Measurements from ENCODE around the gene USF3.

USF3 gene

GRCh38 chr3:113664523-113665094 lies 31.8 kb downstream of the USF3 start:
- H3K4me1 ChIP-seq (ENCODE audit: control insufficient read depth, insufficient read depth, low read length): peaks cover 9% of the 10 kb centered on the region
- no peak overlapping the region for H3K9ac ChIP-seq (ENCODE audit: low read depth, low read length)
- no peaks in the 10 kb centered on the region for H3K27me3 ChIP-seq (ENCODE audit: control insufficient read depth, insufficient read depth, low read length)
- H3K9me3 ChIP-seq (ENCODE audit: control insufficient read depth, insufficient read depth, low read length): no peaks in the 10 kb centered on the region
- H3K36me3 ChIP-seq (ENCODE audit: control insufficient read depth, insufficient read depth, low read length): peaks cover 16% of the 10 kb centered on the region
- H3K27ac ChIP-seq (ENCODE audit: low read depth, low read length): no peak overlapping the region
- no peak overlapping the region for H3K4me3 ChIP-seq (ENCODE audit: low read depth, low read length)

GRCh38 chr3:113663761-113664160 lies 32.7 kb downstream of the USF3 start:
- no peak overlapping the region for H3K9ac ChIP-seq (ENCODE audit: low read depth, low read length)
- peaks cover 9% of the 10 kb centered on the region for H3K4me1 ChIP-seq (ENCODE audit: control insufficient read depth, insufficient read depth, low read length)

DNA sequence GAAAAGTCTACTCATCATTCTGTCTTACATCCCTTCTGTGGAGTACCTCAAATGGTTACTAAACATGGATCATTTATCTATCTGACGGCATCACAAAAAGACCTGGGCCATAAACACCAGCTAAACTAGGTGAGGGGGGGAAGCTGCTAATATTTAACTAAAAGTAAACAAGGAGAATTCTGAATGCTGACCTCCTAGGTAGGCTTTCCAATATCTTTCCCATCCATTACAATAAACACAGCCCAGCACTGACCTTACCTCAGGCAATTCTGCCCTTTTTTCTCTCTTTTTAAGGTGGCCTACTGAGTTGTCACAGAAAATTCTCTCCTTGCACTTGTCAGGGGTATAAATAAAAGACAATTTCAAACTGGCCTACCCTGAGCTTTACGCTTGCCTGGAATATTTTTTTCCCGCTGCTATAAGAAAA lies 33.1 kb downstream of the USF3 start:
- no peak overlapping the region for H3K9ac ChIP-seq (ENCODE audit: low read depth, low read length)

More at GRCh38 chr3:113663761-113664160, 32.7 kb downstream of the USF3 start:
- no peaks in the 10 kb centered on the region for H3K27me3 ChIP-seq (ENCODE audit: control insufficient read depth, insufficient read depth, low read length)
- H3K9me3 ChIP-seq (ENCODE audit: control insufficient read depth, insufficient read depth, low read length): no peaks in the 10 kb centered on the region
- no peak overlapping the region for H3K4me3 ChIP-seq (ENCODE audit: low read depth, low read length)
- peaks cover 24% of the 10 kb centered on the region for H3K36me3 ChIP-seq (ENCODE audit: control insufficient read depth, insufficient read depth, low read length)
- peak overlapping the region; percentile 17 for H3K27ac ChIP-seq (ENCODE audit: low read depth, low read length)

DNA sequence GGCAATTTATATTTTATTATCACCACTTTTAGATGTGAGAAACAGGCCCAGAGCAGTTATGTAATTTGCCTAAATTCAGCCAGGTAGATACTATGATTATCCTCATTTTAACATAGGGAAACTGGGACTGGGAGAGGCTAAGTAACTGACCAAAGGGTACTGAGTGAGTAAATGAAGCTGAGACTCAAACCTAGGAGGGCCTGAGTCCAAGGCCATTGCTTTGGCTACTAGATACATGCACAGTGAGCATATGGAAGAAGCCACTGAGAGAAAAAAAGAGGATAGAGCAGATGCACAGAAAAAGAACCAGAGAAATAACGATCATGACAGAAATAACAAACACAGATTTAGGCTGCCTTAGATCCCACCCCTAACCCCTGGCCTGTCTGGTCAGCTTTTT lies 33.6 kb downstream of the USF3 start:
- Histone ChIP-seq H3K27ac (ENCODE audit: low read depth, low read length) (no peak overlapping the region), H3K36me3 (ENCODE audit: control insufficient read depth, insufficient read depth, low read length) (peaks cover 24% of the 10 kb centered on the region), H3K4me1 (ENCODE audit: control insufficient read depth, insufficient read depth, low read length) (peaks cover under 1% of the 10 kb centered on the region), H3K9me3 (ENCODE audit: control insufficient read depth, insufficient read depth, low read length) (no peaks in the 10 kb centered on the region), H3K4me3 (ENCODE audit: low read depth, low read length) (no peak overlapping the region), H3K9ac (ENCODE audit: low read depth, low read length) (no peak overlapping the region), H3K27me3 (ENCODE audit: control insufficient read depth, insufficient read depth, low read length) (no peaks in the 10 kb centered on the region)

More for the DNA sequence above, 33.1 kb downstream of the USF3 start:
- Histone ChIP-seq H3K27me3 (ENCODE audit: control insufficient read depth, insufficient read depth, low read length) (no peaks in the 10 kb centered on the region), H3K9me3 (ENCODE audit: control insufficient read depth, insufficient read depth, low read length) (no peaks in the 10 kb centered on the region), H3K4me3 (ENCODE audit: low read depth, low read length) (no peak overlapping the region), H3K36me3 (ENCODE audit: control insufficient read depth, insufficient read depth, low read length) (peaks cover 24% of the 10 kb centered on the region), H3K27ac (ENCODE audit: low read depth, low read length) (peak overlapping the region; percentile 17), H3K4me1 (ENCODE audit: control insufficient read depth, insufficient read depth, low read length) (peaks cover 6% of the 10 kb centered on the region)

DNA sequence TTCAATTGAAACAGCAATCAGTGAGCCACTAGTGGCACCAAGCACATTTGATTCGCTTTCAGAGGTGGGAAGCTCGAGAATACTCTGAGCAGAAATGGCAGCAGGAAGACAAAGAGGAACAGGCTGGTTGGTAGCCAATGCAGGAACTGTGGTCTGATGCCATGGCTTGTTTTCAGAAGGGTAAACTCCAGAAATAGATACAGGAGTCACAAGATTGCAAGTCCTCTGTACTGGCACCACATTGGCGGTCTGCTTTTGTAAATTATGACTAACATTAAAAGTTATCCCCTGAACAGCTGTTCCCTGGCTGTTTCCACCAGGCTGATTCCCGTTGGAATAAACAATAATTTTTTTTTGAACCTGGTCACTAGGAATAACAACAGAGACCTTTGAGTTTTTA lies 35.5 kb downstream of the USF3 start:
- Histone ChIP-seq H3K36me3 (ENCODE audit: control insufficient read depth, insufficient read depth, low read length) (peaks cover 30% of the 10 kb centered on the region), H3K27ac (ENCODE audit: low read depth, low read length) (no peak overlapping the region), H3K4me3 (ENCODE audit: low read depth, low read length) (no peak overlapping the region), H3K9me3 (ENCODE audit: control insufficient read depth, insufficient read depth, low read length) (no peaks in the 10 kb centered on the region), H3K27me3 (ENCODE audit: control insufficient read depth, insufficient read depth, low read length) (no peaks in the 10 kb centered on the region), H3K9ac (ENCODE audit: low read depth, low read length) (no peak overlapping the region), H3K4me1 (ENCODE audit: control insufficient read depth, insufficient read depth, low read length) (no peaks in the 10 kb centered on the region; the same call in 1 of the 2 replicates)

- H3K9ac ChIP-seq (ENCODE audit: low read depth, low read length): no peak overlapping the region
- no peak overlapping the region for H3K4me3 ChIP-seq (ENCODE audit: low read depth, low read length)
- no peaks in the 10 kb centered on the region for H3K27me3 ChIP-seq (ENCODE audit: control insufficient read depth, insufficient read depth, low read length)
- no peaks in the 10 kb centered on the region for H3K9me3 ChIP-seq (ENCODE audit: control insufficient read depth, insufficient read depth, low read length)
- H3K36me3 ChIP-seq (ENCODE audit: control insufficient read depth, insufficient read depth, low read length): peaks cover 30% of the 10 kb centered on the region
- no peak overlapping the region for H3K27ac ChIP-seq (ENCODE audit: low read depth, low read length)
- no peaks in the 10 kb centered on the region; the same call in 1 of the 2 replicates for H3K4me1 ChIP-seq (ENCODE audit: control insufficient read depth, insufficient read depth, low read length)
These were observed 36.0 kb downstream of the USF3 start for GRCh38 chr3:113660458-113660857.

DNA sequence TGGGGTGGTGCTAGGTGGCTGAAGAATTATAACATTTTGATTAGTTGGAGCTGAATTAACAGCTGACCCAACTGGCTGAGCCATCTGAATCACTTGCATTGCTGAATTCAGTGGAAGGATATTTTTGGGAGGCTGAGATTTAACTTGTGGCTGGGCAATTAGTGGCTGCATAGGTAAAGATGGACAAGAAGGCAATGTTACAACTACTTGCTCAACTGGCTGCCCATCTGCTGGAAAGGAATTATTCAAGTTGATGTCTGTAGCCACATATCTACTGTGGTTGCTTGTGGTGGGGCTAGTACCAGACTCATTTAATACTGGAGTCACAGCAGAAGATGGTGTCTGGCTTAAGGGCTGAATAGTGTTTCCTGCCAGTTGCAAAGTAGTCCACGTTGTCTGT lies 36.4 kb downstream of the USF3 start:
- Histone ChIP-seq H3K9me3 (ENCODE audit: control insufficient read depth, insufficient read depth, low read length) (no peaks in the 10 kb centered on the region), H3K4me3 (ENCODE audit: low read depth, low read length) (no peak overlapping the region), H3K4me1 (ENCODE audit: control insufficient read depth, insufficient read depth, low read length) (no peaks in the 10 kb centered on the region; the same call in 1 of the 2 replicates), H3K27ac (ENCODE audit: low read depth, low read length) (no peak overlapping the region), H3K9ac (ENCODE audit: low read depth, low read length) (no peak overlapping the region), H3K27me3 (ENCODE audit: control insufficient read depth, insufficient read depth, low read length) (no peaks in the 10 kb centered on the region), H3K36me3 (ENCODE audit: control insufficient read depth, insufficient read depth, low read length) (peaks cover 30% of the 10 kb centered on the region)

DNA sequence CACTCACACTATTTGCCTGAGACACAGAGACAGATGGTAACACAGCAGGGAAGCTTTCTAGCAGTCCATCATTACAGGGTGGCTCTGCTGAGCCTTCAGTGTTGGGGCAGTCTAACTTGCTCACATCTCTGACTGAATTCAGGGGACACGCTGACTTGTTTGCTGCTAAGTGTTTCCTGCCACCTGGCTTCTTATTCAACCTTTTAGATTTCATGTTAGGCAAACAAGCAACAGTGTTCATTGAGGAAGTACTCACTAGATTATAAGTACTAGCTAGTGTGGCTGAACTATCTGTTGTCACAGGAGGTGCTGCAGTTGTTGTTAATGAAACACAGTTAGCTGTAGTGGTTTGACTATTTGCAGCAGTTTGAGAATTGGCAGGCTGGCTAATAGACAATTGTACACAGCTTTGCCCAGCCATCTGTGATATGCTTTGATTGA lies 37.3 kb downstream of the USF3 start:
- Histone ChIP-seq H3K9me3 (ENCODE audit: control insufficient read depth, insufficient read depth, low read length) (no peaks in the 10 kb centered on the region), H3K4me1 (ENCODE audit: control insufficient read depth, insufficient read depth, low read length) (no peaks in the 10 kb centered on the region; the same call in 1 of the 2 replicates), H3K4me3 (ENCODE audit: low read depth, low read length) (no peak overlapping the region), H3K9ac (ENCODE audit: low read depth, low read length) (no peak overlapping the region), H3K27me3 (ENCODE audit: control insufficient read depth, insufficient read depth, low read length) (no peaks in the 10 kb centered on the region), H3K27ac (ENCODE audit: low read depth, low read length) (no peak overlapping the region), H3K36me3 (ENCODE audit: control insufficient read depth, insufficient read depth, low read length) (peaks cover 30% of the 10 kb centered on the region)

DNA sequence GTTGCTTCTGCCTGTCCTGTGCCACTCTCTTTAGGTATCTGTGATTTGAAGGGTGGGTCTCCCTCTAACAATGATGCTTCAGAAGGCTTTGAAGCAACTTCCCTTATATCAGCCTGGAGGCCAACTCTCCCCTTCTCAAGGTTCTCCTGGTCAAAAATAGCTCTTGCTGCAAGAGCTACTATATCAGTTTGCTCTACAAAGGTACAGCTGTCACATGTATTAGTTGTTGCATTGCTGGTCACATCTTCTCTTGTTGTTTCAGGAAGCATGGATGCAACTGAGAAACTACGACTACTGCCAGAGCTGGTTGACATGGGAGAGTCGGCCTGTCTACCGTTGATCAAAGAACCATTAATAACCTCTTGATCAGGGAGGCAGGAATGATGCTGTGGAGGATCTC lies 38.3 kb downstream of the USF3 start:
- Histone ChIP-seq H3K9me3 (ENCODE audit: control insufficient read depth, insufficient read depth, low read length) (no peaks in the 10 kb centered on the region), H3K4me3 (ENCODE audit: low read depth, low read length) (no peak overlapping the region), H3K4me1 (ENCODE audit: control insufficient read depth, insufficient read depth, low read length) (no peaks in the 10 kb centered on the region), H3K27ac (ENCODE audit: low read depth, low read length) (no peak overlapping the region), H3K27me3 (ENCODE audit: control insufficient read depth, insufficient read depth, low read length) (no peaks in the 10 kb centered on the region), H3K36me3 (ENCODE audit: control insufficient read depth, insufficient read depth, low read length) (peaks cover 30% of the 10 kb centered on the region), H3K9ac (ENCODE audit: low read depth, low read length) (no peak overlapping the region)

DNA sequence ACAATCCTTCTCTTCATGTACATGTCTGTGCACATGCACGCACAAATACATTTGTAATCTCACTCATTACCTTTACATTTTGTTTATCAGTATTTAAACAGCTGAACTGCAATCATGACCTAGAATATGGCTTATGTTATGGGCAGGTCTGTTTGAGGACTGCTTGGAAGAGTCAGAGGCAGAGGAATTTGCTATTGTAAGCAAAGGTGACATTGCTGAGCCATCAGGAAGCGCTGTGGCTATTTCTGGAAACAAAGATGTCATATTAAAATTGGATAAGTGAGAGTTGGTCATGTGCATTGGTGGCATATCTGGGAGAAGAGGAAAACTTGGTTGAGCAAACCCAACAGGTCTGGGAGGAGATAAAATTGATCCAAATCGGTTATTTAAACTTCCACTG lies 41.6 kb downstream of the USF3 start:
- no peaks in the 10 kb centered on the region for H3K9me3 ChIP-seq (ENCODE audit: control insufficient read depth, insufficient read depth, low read length)
- H3K27ac ChIP-seq (ENCODE audit: low read depth, low read length): no peak overlapping the region
- no peaks in the 10 kb centered on the region for H3K27me3 ChIP-seq (ENCODE audit: control insufficient read depth, insufficient read depth, low read length)
- no peaks in the 10 kb centered on the region for H3K4me1 ChIP-seq (ENCODE audit: control insufficient read depth, insufficient read depth, low read length)
- H3K4me3 ChIP-seq (ENCODE audit: low read depth, low read length): no peak overlapping the region
- peaks cover 16% of the 10 kb centered on the region for H3K36me3 ChIP-seq (ENCODE audit: control insufficient read depth, insufficient read depth, low read length)
- no peak overlapping the region for H3K9ac ChIP-seq (ENCODE audit: low read depth, low read length)

GRCh38 chr3:113654310-113654709 lies 42.1 kb downstream of the USF3 start:
- peaks cover 11% of the 10 kb centered on the region for H3K36me3 ChIP-seq (ENCODE audit: control insufficient read depth, insufficient read depth, low read length)
- H3K9ac ChIP-seq (ENCODE audit: low read depth, low read length): no peak overlapping the region
- no peaks in the 10 kb centered on the region for H3K27me3 ChIP-seq (ENCODE audit: control insufficient read depth, insufficient read depth, low read length)
- no peak overlapping the region for H3K27ac ChIP-seq (ENCODE audit: low read depth, low read length)
- H3K9me3 ChIP-seq (ENCODE audit: control insufficient read depth, insufficient read depth, low read length): no peaks in the 10 kb centered on the region
- no peaks in the 10 kb centered on the region for H3K4me1 ChIP-seq (ENCODE audit: control insufficient read depth, insufficient read depth, low read length)
- no peak overlapping the region for H3K4me3 ChIP-seq (ENCODE audit: low read depth, low read length)

Measured in HUES48 (cell line).